B cell (primary cell): Measurements from ENCODE around the gene GNAI2.

Source experiments
- CTCF ChIP-seq: fragments of 200-600 bp; IDR thresholded peaks from one replicate; pipeline ENCODE4 v1.8.0; 2022; ENCODE audit warnings: antibody characterized with exemption, mild to moderate bottlenecking
- EZH2 ChIP-seq: IDR thresholded peaks from 2 replicates; pipeline ENCODE4 v1.6.1; 2012; ENCODE audit warnings: borderline replicate concordance, low read depth, mild to moderate bottlenecking, moderate library complexity, low read length; ENCODE audit not compliant: insufficient read depth, poor library complexity, severe bottlenecking

GRCh38 chr3:50278123-50278879 lies 42.3 kb downstream of the GNAI2 start:
- TF ChIP-seq CTCF = no peak
- no peak for TF ChIP-seq EZH2
